Astrocyte (in vitro differentiated cells and primary cell): ENCODE results near the gene PABPC1L. TPM values are rescaled to one million over a fixed set of nuclear protein-coding genes. Genes with fewer than 3 reads are reported as not detected.

Experiments
- DNase-seq: peaks from one replicate; pipeline ENCODE4 v3.0.0-alpha.2; 2010; ENCODE audit warnings: low read depth
- FAIRE-seq: peaks from 2 replicates; lab custom pipeline; 2011; peaks lifted over from hg19 to GRCh38; lab: Jason Lieb, UNC
- H2AFZ ChIP-seq: 2 replicates; pipeline ENCODE4 v1.6.0; 2012; ENCODE audit warnings: low read depth, low read length, inconsistent platforms
- H3K27ac ChIP-seq: 2 replicates; pipeline ENCODE4 v1.5.1; 2011; ENCODE audit warnings: low read depth, low read length, inconsistent platforms
- H3K27me3 ChIP-seq: 2 replicates; pipeline ENCODE4 v1.6.0; 2011; ENCODE audit warnings: low read length, inconsistent platforms; ENCODE audit not compliant: insufficient read depth
- H3K36me3 ChIP-seq: 2 replicates; pipeline ENCODE4 v1.5.1; 2011; ENCODE audit warnings: low read length, inconsistent platforms; ENCODE audit not compliant: insufficient read depth
- H3K4me1 ChIP-seq: 2 replicates; pipeline ENCODE4 v1.5.1; 2011; ENCODE audit warnings: low read length, inconsistent platforms; ENCODE audit not compliant: insufficient read depth
- H3K4me2 ChIP-seq: 2 replicates; pipeline ENCODE4 v1.6.0; 2012; ENCODE audit warnings: low read length, inconsistent platforms
- H3K4me3 ChIP-seq: 2 replicates; pipeline ENCODE4 v1.5.1; 2011; ENCODE audit warnings: low read depth, mild to moderate bottlenecking, low read length, inconsistent platforms; ENCODE audit not compliant: insufficient read depth
- H3K79me2 ChIP-seq: 2 replicates; pipeline ENCODE4 v1.6.0; 2012; ENCODE audit warnings: mild to moderate bottlenecking, low read length, inconsistent platforms; ENCODE audit not compliant: insufficient read depth
- H3K9ac ChIP-seq: 2 replicates; pipeline ENCODE4 v1.6.0; 2012; ENCODE audit warnings: mild to moderate bottlenecking, low read length, inconsistent platforms
- H3K9me3 ChIP-seq: 2 replicates; pipeline ENCODE4 v1.5.1; 2012; ENCODE audit warnings: low read depth, mild to moderate bottlenecking, low read length, inconsistent platforms; ENCODE audit not compliant: insufficient read depth
- H4K20me1 ChIP-seq: 2 replicates; pipeline ENCODE4 v1.6.0; 2012; ENCODE audit warnings: low read length, inconsistent platforms; ENCODE audit not compliant: insufficient read depth
- H3K27ac Mint-ChIP-seq: one replicate; pipeline ENCODE4 v1.8.0; 2021; ENCODE audit warnings: mild to moderate bottlenecking, mixed read lengths; ENCODE audit not compliant: unreplicated experiment
- H3K27me3 Mint-ChIP-seq: one replicate; pipeline ENCODE4 v1.8.0; 2021; ENCODE audit warnings: low read depth, mixed read lengths; ENCODE audit not compliant: unreplicated experiment
- H3K36me3 Mint-ChIP-seq: one replicate; pipeline ENCODE4 v1.8.0; 2021; ENCODE audit warnings: low read depth, mixed read lengths; ENCODE audit not compliant: unreplicated experiment
- H3K4me1 Mint-ChIP-seq: one replicate; pipeline ENCODE4 v1.8.0; 2021; ENCODE audit warnings: low read depth, mixed read lengths; ENCODE audit not compliant: unreplicated experiment
- H3K4me3 Mint-ChIP-seq: one replicate; pipeline ENCODE4 v1.8.0; 2021; ENCODE audit warnings: mild to moderate bottlenecking, moderate library complexity, mixed read lengths; ENCODE audit not compliant: unreplicated experiment
- H3K9me3 Mint-ChIP-seq: one replicate; pipeline ENCODE4 v1.8.0; 2021; ENCODE audit warnings: mild to moderate bottlenecking, mixed read lengths; ENCODE audit not compliant: unreplicated experiment
- CTCF ChIP-seq: IDR thresholded peaks from 2 replicates; pipeline ENCODE4 v1.5.1; 2011; ENCODE audit warnings: low read depth, mild to moderate bottlenecking, inconsistent platforms, low read length, moderate library complexity; ENCODE audit not compliant: insufficient read depth
- EZH2 ChIP-seq: IDR thresholded peaks from 2 replicates; pipeline ENCODE4 v1.6.1; 2012; ENCODE audit warnings: mild to moderate bottlenecking, low read length, inconsistent platforms; ENCODE audit not compliant: insufficient read depth
- total RNA-seq: library from RNA; stranded (reverse); gene quantifications from 2 replicates; pipeline ENCODE4 v1.2.1, GENCODE V29; 2021

The PABPC1L gene
- total RNA-seq, 1 donor from 2014 or later = 48.7 TPM

GRCh38 chr20:44916586-44916985 lies 6.7 kb downstream of the PABPC1L start:
- H3K4me1 Mint-ChIP-seq = peaks cover 5% of the 10 kb centered on the region
- H3K36me3 Mint-ChIP-seq = peaks cover 20% of the 10 kb centered on the region
- no peaks in the 10 kb centered on the region for H3K4me1 ChIP-seq
- no peaks in the 10 kb centered on the region for H3K9me3 ChIP-seq
- no peak overlapping the region for H3K27ac Mint-ChIP-seq
- no peak overlapping the region for H3K27ac ChIP-seq
- no peaks in the 10 kb centered on the region for H3K27me3 ChIP-seq
- no peak overlapping the region for H3K4me2 ChIP-seq
- no peak overlapping the region for H3K4me3 Mint-ChIP-seq
- H3K36me3 ChIP-seq = peaks cover 14% of the 10 kb centered on the region
- no peaks in the 10 kb centered on the region for H3K9me3 Mint-ChIP-seq
- no peak for DNase-seq
- no peak overlapping the region for H2AFZ ChIP-seq
- no peak overlapping the region for H3K9ac ChIP-seq
- H3K27me3 Mint-ChIP-seq = no peaks in the 10 kb centered on the region
- FAIRE-seq = no peak
- no peaks in the 10 kb centered on the region for H3K79me2 ChIP-seq
- H4K20me1 ChIP-seq = peaks cover 4% of the 10 kb centered on the region
- TF ChIP-seq EZH2 (no peak), CTCF (no peak)
- no peak overlapping the region for H3K4me3 ChIP-seq

GRCh38 chr20:44917399-44917798 lies 7.5 kb downstream of the PABPC1L start:
- Histone ChIP-seq H3K9ac (no peak overlapping the region), H3K4me1 (no peaks in the 10 kb centered on the region), H3K9me3 (no peaks in the 10 kb centered on the region), H3K4me2 (no peak overlapping the region), H2AFZ (no peak overlapping the region), H3K4me3 (no peak overlapping the region), H3K27me3 (no peaks in the 10 kb centered on the region), H3K79me2 (no peaks in the 10 kb centered on the region), H3K36me3 (peaks cover 14% of the 10 kb centered on the region), H3K27ac (no peak overlapping the region), H4K20me1 (no peaks in the 10 kb centered on the region)
- Mint-ChIP-seq H3K4me3 (no peak overlapping the region), H3K9me3 (no peaks in the 10 kb centered on the region), H3K4me1 (no peaks in the 10 kb centered on the region), H3K36me3 (peaks cover 20% of the 10 kb centered on the region), H3K27ac (no peak overlapping the region), H3K27me3 (no peaks in the 10 kb centered on the region)
- FAIRE-seq (no peak), DNase-seq (no peak)
- TF ChIP-seq EZH2 = no peak
- no peak for TF ChIP-seq CTCF

- no peak for TF ChIP-seq CTCF
- no peak for TF ChIP-seq EZH2
- Histone ChIP-seq H3K4me2 (no peak overlapping the region), H3K36me3 (peaks cover 10% of the 10 kb centered on the region), H4K20me1 (no peaks in the 10 kb centered on the region), H3K79me2 (no peaks in the 10 kb centered on the region), H3K9ac (no peak overlapping the region), H3K9me3 (no peaks in the 10 kb centered on the region), H3K27ac (no peak overlapping the region), H3K27me3 (no peaks in the 10 kb centered on the region), H3K4me1 (no peaks in the 10 kb centered on the region), H3K4me3 (no peak overlapping the region), H2AFZ (no peak overlapping the region)
- H3K27ac Mint-ChIP-seq = no peak overlapping the region
- no peaks in the 10 kb centered on the region for H3K27me3 Mint-ChIP-seq
- peaks cover 21% of the 10 kb centered on the region for H3K36me3 Mint-ChIP-seq
- DNase-seq (no peak), FAIRE-seq (no peak)
- no peaks in the 10 kb centered on the region for H3K4me1 Mint-ChIP-seq
- H3K4me3 Mint-ChIP-seq = no peak overlapping the region
- no peaks in the 10 kb centered on the region for H3K9me3 Mint-ChIP-seq
Observed at GRCh38 chr20:44918342-44918741, 8.5 kb downstream of the PABPC1L start.
